ENCODE data around the gene TPSG1. TPM values are rescaled to one million over a fixed set of nuclear protein-coding genes. Genes with fewer than 3 reads are reported as not detected.
"Not testable (repeated sequence)": the region's sequence is repeated elsewhere in the genome, so short reads cannot be mapped to it uniquely, and the experiment has no call there.

The TPSG1 gene
- polyA plus RNA-seq, 2 donors: 0.10 to 0.15 TPM

- Histone ChIP-seq H3K27ac (ENCODE audit: low read depth in 2 of 2, low read length in 1 of 2) (no peak overlapping the region), H3K27me3 (ENCODE audit: control insufficient read depth in 1 of 2, insufficient read depth in 2 of 2, low read length in 2 of 2) (peaks cover 0 to 5% of the 10 kb centered on the region in 2 donors), H3K36me3 (ENCODE audit: control insufficient read depth in 2 of 2, insufficient read depth in 2 of 2, low read length in 1 of 2) (no peaks in the 10 kb centered on the region), H3K4me1 (ENCODE audit: control insufficient read depth in 2 of 2, insufficient read depth in 2 of 2, low read length in 1 of 2) (peaks cover 2 to 5% of the 10 kb centered on the region in 2 donors), H3K9me3 (ENCODE audit: control insufficient read depth in 2 of 2, insufficient read depth in 1 of 2, low read depth in 1 of 2, low read length in 1 of 2) (no peaks in the 10 kb centered on the region), H3K4me3 (ENCODE audit: low read depth in 1 of 2, low read length in 2 of 2) (no peak overlapping the region)
- WGBS, 2 donors: 58 to 66% methylated on average over 12 of the region's 12 CpGs
Observed at GRCh38 chr16:1258225-1258600, 33.1 kb upstream of the TPSG1 start.

GRCh38 chr16:1257561-1258224 lies 32.6 kb upstream of the TPSG1 start:
- H3K36me3 ChIP-seq (ENCODE audit: control insufficient read depth in 2 of 2, insufficient read depth in 2 of 2, low read length in 1 of 2): no peaks in the 10 kb centered on the region
- H3K9me3 ChIP-seq (ENCODE audit: control insufficient read depth in 2 of 2, insufficient read depth in 1 of 2, low read depth in 1 of 2, low read length in 1 of 2): no peaks in the 10 kb centered on the region
- H3K27me3 ChIP-seq (ENCODE audit: control insufficient read depth in 1 of 2, insufficient read depth in 2 of 2, low read length in 2 of 2): peaks cover 0 to 5% of the 10 kb centered on the region in 2 donors
- H3K4me3 ChIP-seq (ENCODE audit: low read depth in 1 of 2, low read length in 2 of 2): no peak overlapping the region
- H3K4me1 ChIP-seq (ENCODE audit: control insufficient read depth in 2 of 2, insufficient read depth in 2 of 2, low read length in 1 of 2): peaks cover 2 to 5% of the 10 kb centered on the region in 2 donors
- no peak overlapping the region for H3K27ac ChIP-seq (ENCODE audit: low read depth in 2 of 2, low read length in 1 of 2)
- 66 to 72% methylated on average over 34 of the region's 34 CpGs for WGBS, 2 donors

GRCh38 chr16:1256874-1257322 lies 31.8 kb upstream of the TPSG1 start:
- Histone ChIP-seq H3K27me3 (ENCODE audit: control insufficient read depth in 1 of 2, insufficient read depth in 2 of 2, low read length in 2 of 2) (peaks cover 0 to 5% of the 10 kb centered on the region in 2 donors), H3K27ac (ENCODE audit: low read depth in 2 of 2, low read length in 1 of 2) (no peak overlapping the region), H3K36me3 (ENCODE audit: control insufficient read depth in 2 of 2, insufficient read depth in 2 of 2, low read length in 1 of 2) (no peaks in the 10 kb centered on the region), H3K9me3 (ENCODE audit: control insufficient read depth in 2 of 2, insufficient read depth in 1 of 2, low read depth in 1 of 2, low read length in 1 of 2) (no peaks in the 10 kb centered on the region), H3K4me1 (ENCODE audit: control insufficient read depth in 2 of 2, insufficient read depth in 2 of 2, low read length in 1 of 2) (peaks cover 2 to 5% of the 10 kb centered on the region in 2 donors), H3K4me3 (ENCODE audit: low read depth in 1 of 2, low read length in 2 of 2) (no peak overlapping the region)
- 74 to 79% methylated on average over 22 of the region's 22 CpGs for WGBS, 2 donors

DNA sequence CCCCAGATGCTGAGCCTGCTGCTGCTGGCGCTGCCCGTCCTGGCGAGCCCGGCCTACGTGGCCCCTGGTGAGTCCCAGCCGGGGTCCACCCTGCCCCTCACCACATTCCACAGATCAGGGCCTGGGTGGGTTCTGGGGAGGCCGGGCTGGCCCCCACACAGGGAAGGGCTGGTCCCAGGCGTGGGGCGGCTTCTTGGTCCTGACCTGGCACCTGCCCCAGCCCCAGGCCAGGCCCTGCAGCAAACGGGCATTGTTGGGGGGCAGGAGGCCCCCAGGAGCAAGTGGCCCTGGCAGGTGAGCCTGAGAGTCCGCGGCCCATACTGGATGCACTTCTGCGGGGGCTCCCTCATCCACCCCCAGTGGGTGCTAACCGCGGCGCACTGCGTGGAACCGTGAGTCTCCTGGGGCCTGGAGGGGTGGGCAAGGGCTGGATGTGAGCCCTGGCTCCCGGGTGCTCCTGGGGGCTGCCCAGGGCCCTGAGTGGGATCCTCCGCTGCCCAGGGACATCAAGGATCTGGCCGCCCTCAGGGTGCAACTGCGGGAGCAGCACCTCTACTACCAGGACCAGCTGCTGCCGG lies 31.3 kb upstream of the TPSG1 start:
- H3K27me3 ChIP-seq (ENCODE audit: control insufficient read depth in 1 of 2, insufficient read depth in 2 of 2, low read length in 2 of 2); H3K4me1 ChIP-seq (ENCODE audit: control insufficient read depth in 2 of 2, insufficient read depth in 2 of 2, low read length in 1 of 2); H3K9me3 ChIP-seq (ENCODE audit: control insufficient read depth in 2 of 2, insufficient read depth in 1 of 2, low read depth in 1 of 2, low read length in 1 of 2); H3K27ac ChIP-seq (ENCODE audit: low read depth in 2 of 2, low read length in 1 of 2); H3K36me3 ChIP-seq (ENCODE audit: control insufficient read depth in 2 of 2, insufficient read depth in 2 of 2, low read length in 1 of 2); H3K4me3 ChIP-seq (ENCODE audit: low read depth in 1 of 2, low read length in 2 of 2): not testable (repeated sequence)
- WGBS, 2 donors: 77 to 82% methylated on average over 23 of the region's 23 CpGs

DNA sequence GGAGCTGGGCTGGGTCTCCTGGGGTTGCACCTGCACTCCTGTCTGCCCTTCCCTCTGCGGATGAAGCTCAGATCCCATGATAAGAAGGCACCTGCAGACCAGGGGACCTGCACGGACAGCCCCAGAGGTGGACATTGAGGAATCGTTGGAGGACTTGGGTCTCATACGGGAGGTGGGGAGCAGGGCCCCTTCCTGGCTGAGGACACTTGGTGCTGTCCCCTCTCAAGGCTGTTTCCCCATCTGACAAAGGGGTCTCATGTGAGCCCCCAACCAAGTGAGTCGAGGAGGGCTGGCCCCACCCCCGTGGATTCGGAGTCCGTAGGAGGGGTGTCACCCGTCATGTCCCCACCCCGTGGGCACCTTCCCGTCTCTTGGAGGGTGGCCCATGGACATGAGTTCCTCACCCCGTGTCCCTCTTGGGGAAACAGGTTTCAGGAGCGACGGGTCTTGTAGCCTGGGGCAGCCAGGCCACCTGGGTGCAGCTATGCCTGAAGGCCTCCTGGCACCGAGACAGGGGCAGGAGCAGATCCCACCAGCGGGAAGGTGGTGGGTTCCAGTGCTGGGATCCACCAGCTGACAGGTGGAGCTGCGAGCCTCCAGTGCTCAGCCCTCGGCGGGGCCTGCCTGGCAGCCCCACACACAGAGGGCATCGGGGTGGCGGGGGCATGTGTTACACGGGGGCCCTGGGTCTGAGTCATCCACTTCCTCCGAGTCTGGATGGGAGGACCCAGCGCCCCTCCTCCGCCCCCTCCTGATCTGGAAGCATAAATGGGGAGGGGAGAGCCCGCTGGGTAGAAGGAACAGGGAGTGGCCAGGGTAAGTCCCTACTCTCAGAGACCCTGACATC lies 30.4 kb upstream of the TPSG1 start, which contains the start of gene TPSD1:
Gene TPSD1 (plus strand): TSS at position 794 of the 847 bp plus-strand sequence. CDS start 212 bp downstream, outside the sequence.
- not testable (repeated sequence) for H3K4me3 ChIP-seq (ENCODE audit: low read depth in 1 of 2, low read length in 2 of 2); H3K36me3 ChIP-seq (ENCODE audit: control insufficient read depth in 2 of 2, insufficient read depth in 2 of 2, low read length in 1 of 2); H3K27ac ChIP-seq (ENCODE audit: low read depth in 2 of 2, low read length in 1 of 2); H3K27me3 ChIP-seq (ENCODE audit: control insufficient read depth in 1 of 2, insufficient read depth in 2 of 2, low read length in 2 of 2); H3K9me3 ChIP-seq (ENCODE audit: control insufficient read depth in 2 of 2, insufficient read depth in 1 of 2, low read depth in 1 of 2, low read length in 1 of 2); H3K4me1 ChIP-seq (ENCODE audit: control insufficient read depth in 2 of 2, insufficient read depth in 2 of 2, low read length in 1 of 2)
- 51 to 56% methylated on average over 19 to 26 of the region's 26 CpGs for WGBS, 2 donors

DNA sequence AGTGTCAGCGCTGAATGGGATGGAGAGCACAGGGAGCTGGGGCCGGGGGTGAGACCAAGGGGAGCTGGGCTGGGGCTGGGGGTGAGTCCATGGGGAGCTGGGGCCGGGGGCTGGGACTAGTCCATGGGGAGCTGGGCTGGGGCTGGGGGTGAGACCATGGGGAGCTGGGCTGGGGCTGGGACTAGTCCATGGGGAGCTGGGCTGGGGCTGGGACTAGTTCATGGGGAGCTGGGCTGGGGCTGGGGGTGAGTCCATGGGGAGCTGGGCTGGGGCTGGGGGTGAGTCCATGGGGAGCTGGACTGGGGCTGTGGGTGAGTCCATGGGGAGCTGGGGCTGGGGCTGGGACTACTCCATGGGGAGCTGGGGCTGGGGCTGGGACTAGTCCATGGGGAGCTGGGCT lies 29.8 kb upstream of the TPSG1 start:
- not testable (repeated sequence) for H3K27me3 ChIP-seq (ENCODE audit: control insufficient read depth in 1 of 2, insufficient read depth in 2 of 2, low read length in 2 of 2); H3K4me1 ChIP-seq (ENCODE audit: control insufficient read depth in 2 of 2, insufficient read depth in 2 of 2, low read length in 1 of 2); H3K27ac ChIP-seq (ENCODE audit: low read depth in 2 of 2, low read length in 1 of 2); H3K36me3 ChIP-seq (ENCODE audit: control insufficient read depth in 2 of 2, insufficient read depth in 2 of 2, low read length in 1 of 2); H3K9me3 ChIP-seq (ENCODE audit: control insufficient read depth in 2 of 2, insufficient read depth in 1 of 2, low read depth in 1 of 2, low read length in 1 of 2); H3K4me3 ChIP-seq (ENCODE audit: low read depth in 1 of 2, low read length in 2 of 2)
- WGBS, 2 donors: 86% methylated on average over 3 of the region's 3 CpGs

- not testable (repeated sequence) for H3K36me3 ChIP-seq (ENCODE audit: control insufficient read depth in 2 of 2, insufficient read depth in 2 of 2, low read length in 1 of 2); H3K9me3 ChIP-seq (ENCODE audit: control insufficient read depth in 2 of 2, insufficient read depth in 1 of 2, low read depth in 1 of 2, low read length in 1 of 2); H3K4me3 ChIP-seq (ENCODE audit: low read depth in 1 of 2, low read length in 2 of 2); H3K27me3 ChIP-seq (ENCODE audit: control insufficient read depth in 1 of 2, insufficient read depth in 2 of 2, low read length in 2 of 2); H3K27ac ChIP-seq (ENCODE audit: low read depth in 2 of 2, low read length in 1 of 2); H3K4me1 ChIP-seq (ENCODE audit: control insufficient read depth in 2 of 2, insufficient read depth in 2 of 2, low read length in 1 of 2)
- no CpG with 5 or more reads among the region's 47 CpGs for WGBS, 2 donors
Observed at GRCh38 chr16:1253701-1254364, 28.8 kb upstream of the TPSG1 start.

DNA sequence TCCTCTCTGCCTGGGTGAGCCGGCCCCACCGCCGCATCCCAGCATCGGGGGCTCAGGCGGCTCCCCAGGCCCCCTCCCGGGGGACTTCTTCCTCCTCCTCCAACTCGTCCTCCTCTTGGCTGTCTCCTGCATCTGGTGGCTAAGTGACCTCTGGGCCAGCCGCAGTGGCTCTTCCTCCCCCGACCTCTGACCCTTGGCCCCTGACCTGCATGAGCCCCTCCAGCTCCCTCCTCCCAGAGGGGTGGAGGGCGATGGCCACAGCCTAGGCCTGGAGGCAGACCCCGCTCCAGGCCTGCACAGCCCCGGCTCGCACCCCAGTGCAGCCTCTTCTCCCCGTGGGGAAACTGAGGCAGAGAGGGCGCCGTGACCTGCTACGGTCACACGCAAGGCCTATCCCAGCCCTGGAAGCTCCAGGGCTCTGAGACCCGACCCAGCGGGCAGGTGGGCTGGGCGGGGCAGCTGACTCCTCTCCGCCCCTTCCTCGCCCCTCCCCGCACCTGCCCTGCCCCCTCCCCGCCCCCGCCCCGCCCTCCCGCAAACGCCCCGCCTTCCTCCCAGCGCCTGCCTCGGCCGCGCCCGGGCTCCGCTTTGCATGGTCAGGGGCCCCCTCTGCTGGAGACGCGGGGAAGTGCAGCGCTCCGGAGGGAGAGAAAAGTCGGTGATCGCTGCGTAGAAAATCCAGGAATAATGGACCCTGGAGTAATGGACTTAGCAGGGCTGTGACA lies 24.1 kb upstream of the TPSG1 start:
- not testable (repeated sequence) for H3K27me3 ChIP-seq (ENCODE audit: control insufficient read depth in 1 of 2, insufficient read depth in 2 of 2, low read length in 2 of 2); H3K4me3 ChIP-seq (ENCODE audit: low read depth in 1 of 2, low read length in 2 of 2); H3K9me3 ChIP-seq (ENCODE audit: control insufficient read depth in 2 of 2, insufficient read depth in 1 of 2, low read depth in 1 of 2, low read length in 1 of 2); H3K36me3 ChIP-seq (ENCODE audit: control insufficient read depth in 2 of 2, insufficient read depth in 2 of 2, low read length in 1 of 2); H3K27ac ChIP-seq (ENCODE audit: low read depth in 2 of 2, low read length in 1 of 2); H3K4me1 ChIP-seq (ENCODE audit: control insufficient read depth in 2 of 2, insufficient read depth in 2 of 2, low read length in 1 of 2)
- 69 to 85% methylated on average over 3 to 6 of the region's 43 CpGs for WGBS, 2 donors

GRCh38 chr16:1247903-1248537 lies 23.0 kb upstream of the TPSG1 start:
- not testable (repeated sequence) for H3K4me3 ChIP-seq (ENCODE audit: low read depth in 1 of 2, low read length in 2 of 2); H3K27me3 ChIP-seq (ENCODE audit: control insufficient read depth in 1 of 2, insufficient read depth in 2 of 2, low read length in 2 of 2); H3K4me1 ChIP-seq (ENCODE audit: control insufficient read depth in 2 of 2, insufficient read depth in 2 of 2, low read length in 1 of 2); H3K27ac ChIP-seq (ENCODE audit: low read depth in 2 of 2, low read length in 1 of 2); H3K9me3 ChIP-seq (ENCODE audit: control insufficient read depth in 2 of 2, insufficient read depth in 1 of 2, low read depth in 1 of 2, low read length in 1 of 2); H3K36me3 ChIP-seq (ENCODE audit: control insufficient read depth in 2 of 2, insufficient read depth in 2 of 2, low read length in 1 of 2)
- 76 to 84% methylated on average over 13 to 14 of the region's 14 CpGs for WGBS, 2 donors
